Ammon's horn (tissue), 1 donor: ENCODE results near the gene C1QA.
"Not testable (repeated sequence)": the region's sequence is repeated elsewhere in the genome, so short reads cannot be mapped to it uniquely, and the experiment has no call there.

Source experiments
- DNase-seq: peaks from one replicate; pipeline ENCODE4 v3.0.0-alpha.2; 2016; ENCODE audit warnings: low spot score

The C1QA gene

DNA sequence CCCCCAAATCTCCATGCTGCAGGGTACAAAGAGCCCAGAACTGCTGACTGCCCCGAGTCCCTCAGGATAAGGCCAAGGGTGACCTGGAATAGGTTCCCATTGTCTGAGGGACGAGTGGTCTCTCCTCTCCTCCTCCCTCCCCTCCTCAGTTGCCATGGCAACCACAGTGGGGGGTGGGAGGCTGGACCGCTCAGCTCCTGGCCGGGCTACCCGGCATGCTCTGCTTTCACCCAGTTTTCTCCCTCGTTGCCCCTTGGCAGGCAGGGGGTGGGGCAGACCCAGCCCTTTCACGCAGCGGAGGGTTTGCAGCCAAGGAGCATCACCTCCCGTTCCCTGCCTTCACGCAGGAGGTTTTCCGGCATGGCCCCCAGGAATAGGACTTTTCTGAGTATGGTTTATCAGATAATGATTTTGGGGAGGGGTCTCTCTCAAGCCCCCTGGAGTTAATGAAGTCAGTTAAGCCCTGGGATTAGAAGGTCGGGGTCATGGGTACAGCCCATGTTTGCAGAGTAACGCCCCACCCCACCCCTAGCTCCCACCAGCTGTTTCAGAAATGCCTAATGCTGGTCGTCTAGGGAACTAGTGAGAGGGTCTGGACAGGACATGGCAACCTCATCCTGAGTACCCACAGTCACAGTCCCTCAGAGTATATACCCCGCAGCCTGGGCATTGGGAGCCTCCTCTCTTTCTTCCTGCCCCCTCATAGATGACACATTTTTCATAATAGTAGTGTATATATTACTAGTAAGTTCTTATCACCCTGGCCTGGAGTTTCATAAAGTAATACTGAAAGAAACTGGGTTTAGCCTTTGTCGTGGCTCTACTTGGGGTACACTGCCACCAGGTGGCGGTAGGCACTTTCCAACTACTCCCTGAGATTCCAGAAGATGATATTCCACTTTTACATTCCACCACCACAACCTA is 37.3 kb downstream of the C1QA start:
- peak; percentile 70 for DNase-seq

- no peak for DNase-seq
Observed at GRCh38 chr1:22674410-22674749, 38.0 kb downstream of the C1QA start.

DNA sequence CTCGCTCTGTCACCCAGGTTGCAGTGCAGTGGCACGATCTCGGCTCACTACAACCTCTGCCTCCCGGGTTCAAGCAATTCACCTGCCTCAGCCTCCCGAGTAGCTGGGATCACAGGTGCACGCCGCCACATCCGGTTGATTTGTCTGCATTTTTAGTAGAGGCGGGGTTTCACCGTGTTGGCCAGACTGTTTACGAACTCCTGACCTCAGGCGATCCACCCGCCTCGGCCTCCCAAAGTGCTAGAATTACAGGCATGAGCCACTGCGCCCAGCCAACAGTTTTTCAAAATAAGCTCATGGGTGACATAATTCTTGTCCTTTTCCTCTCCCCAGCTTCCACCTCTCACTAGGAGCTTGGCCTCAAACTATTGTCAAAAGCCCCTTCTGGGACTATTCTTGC is 39.7 kb downstream of the C1QA start:
- DNase-seq, result not testable (repeated sequence)

- DNase-seq, result no peak
Observed at GRCh38 chr1:22676916-22677583, 40.6 kb downstream of the C1QA start.

DNA sequence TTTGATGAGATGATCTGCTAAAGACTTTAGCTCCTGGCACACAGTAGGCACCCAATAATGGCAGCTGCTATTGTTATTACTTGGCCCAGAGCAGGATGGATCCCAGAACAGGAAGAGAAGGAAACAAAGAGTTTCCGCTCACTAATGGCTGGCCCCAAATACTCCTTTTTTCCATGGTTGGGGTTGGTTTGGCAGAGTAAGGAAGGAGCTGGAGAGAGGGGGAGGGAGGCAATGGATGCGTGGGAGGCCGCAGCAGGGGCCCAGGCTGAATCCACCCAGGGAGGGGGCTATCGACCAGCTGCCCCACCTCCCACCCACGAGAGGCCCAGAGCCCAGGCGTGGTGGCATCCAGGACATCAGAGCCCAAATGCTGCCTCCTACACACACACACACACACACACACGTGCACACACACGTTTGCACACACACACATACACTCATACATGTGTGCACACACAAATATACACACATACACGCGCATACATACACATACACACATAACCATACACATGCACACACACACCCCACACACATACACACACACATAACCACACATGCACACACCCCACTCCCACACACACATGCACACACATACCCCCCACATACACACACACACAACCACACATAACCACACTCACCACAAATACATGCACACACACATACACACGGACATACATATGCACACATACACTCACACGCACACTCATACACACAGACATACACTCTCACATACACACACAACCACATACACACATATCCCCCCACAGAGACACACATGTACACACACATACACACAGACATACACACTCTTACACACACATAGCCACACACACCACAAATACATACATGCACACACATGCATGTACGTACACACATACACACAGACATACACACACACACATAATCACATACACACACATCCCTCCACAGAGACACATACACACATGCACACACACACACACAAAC is 41.8 kb downstream of the C1QA start:
- no peak for DNase-seq

DNA sequence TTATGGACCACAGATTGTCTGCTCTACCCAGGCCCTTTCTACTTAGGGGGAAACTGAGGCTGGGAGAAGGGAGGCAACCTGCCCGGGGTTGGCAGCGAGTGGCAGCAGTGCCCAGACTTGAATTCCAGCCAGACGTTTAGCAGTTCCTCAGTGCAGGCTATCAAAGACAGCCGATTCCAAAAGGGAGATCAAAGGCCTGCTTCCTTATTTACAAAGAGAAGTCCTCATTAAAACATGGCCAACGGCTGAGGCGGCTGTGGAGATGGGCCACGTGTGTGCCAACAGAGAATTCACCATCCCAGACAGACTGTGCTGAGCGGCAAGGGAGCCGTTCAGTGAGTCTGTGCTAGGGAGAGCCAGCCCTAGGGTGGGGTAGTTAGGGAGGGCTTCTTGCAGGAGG is 44.3 kb downstream of the C1QA start:
- DNase-seq, result no peak

- no peak for DNase-seq
Observed at GRCh38 chr1:22681556-22682276, 45.3 kb downstream of the C1QA start.

GRCh38 chr1:22683547-22683946 is 47.1 kb downstream of the C1QA start:
- no peak for DNase-seq

GRCh38 chr1:22685591-22686059 is 49.2 kb downstream of the C1QA start:
- no peak for DNase-seq

GRCh38 chr1:22687191-22687590 is 50.8 kb downstream of the C1QA start:
- no peak for DNase-seq

DNA sequence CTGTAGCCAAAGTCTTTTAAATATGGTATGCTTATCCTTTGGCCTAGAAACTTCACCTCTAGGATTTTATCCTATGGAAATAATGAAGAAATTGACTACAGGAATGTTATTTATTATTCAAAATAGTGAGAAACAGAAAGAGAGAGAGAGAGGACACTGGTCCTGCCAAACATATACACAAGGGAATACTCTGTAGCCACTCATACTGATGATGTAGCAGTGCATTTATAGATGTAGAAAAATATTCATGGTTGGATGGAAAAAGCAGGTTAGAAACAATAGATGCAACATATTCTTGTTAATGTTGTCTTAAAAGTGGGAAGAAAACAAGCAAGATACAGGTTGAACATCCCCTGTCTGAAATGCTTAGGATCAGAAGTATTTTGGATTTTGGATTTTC is 52.0 kb downstream of the C1QA start:
- no peak for DNase-seq
